Nephron (organoid): Measurements from ENCODE around the gene PROX1.

Experiments
- H3K27ac Mint-ChIP-seq, 3 experiments: 2 replicates each; pipeline ENCODE4 v1.8.0; 2020; ENCODE audit warnings: mixed read lengths in 3 of 3, mild to moderate bottlenecking in 2 of 3, moderate library complexity in 1 of 3
- H3K27me3 Mint-ChIP-seq: 2 replicates; pipeline ENCODE4 v1.8.0; 2021; ENCODE audit warnings: low read depth, mild to moderate bottlenecking, moderate library complexity, mixed read lengths
- H3K36me3 Mint-ChIP-seq: 2 replicates; pipeline ENCODE4 v1.8.0; 2020; ENCODE audit warnings: low read depth, mixed read lengths
- H3K4me1 Mint-ChIP-seq: 2 replicates; pipeline ENCODE4 v1.8.0; 2020; ENCODE audit warnings: mixed read lengths
- H3K4me3 Mint-ChIP-seq, 3 experiments: 2 replicates each; pipeline ENCODE4 v1.8.0; 2020; ENCODE audit warnings: mild to moderate bottlenecking in 3 of 3, mixed read lengths in 3 of 3, moderate library complexity in 2 of 3
- H3K9me3 Mint-ChIP-seq: 2 replicates; pipeline ENCODE4 v1.8.0; 2020; ENCODE audit warnings: mixed read lengths
- TF ChIP-seq, protein P1 (sequence below), 3 experiments: fragments of 200-600 bp; sonication (generic); IDR thresholded peaks; one replicate each; pipeline ENCODE4 v1.5.0; 2021; ENCODE audit warnings: antibody characterized with exemption in 3 of 3; ENCODE audit not compliant: unreplicated experiment in 3 of 3

PROX1 gene

DNA sequence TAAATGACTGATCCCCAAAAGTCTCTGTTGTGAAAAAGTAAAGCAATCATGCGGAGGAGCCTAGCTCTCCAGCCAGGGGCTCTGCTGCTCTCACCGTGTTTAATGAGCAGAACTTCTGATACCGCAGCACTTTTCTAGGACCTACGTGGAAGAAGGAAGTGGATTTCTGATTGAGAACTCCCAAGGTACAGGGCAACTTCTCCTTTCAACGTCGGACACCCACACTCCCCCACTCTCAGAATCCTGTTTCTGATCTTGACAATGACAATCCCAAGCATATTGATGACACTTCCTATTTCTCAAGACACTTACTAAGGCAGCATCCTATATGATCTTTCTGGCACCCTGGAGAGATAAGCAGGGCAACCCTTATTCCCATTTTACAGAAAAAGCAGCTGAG is 78.4 kb downstream of the PROX1 start:
- peaks cover 14% of the 10 kb centered on the region for H3K27me3 Mint-ChIP-seq
- peaks cover 7% of the 10 kb centered on the region for H3K9me3 Mint-ChIP-seq
- no peaks in the 10 kb centered on the region for H3K4me1 Mint-ChIP-seq
- H3K4me3 Mint-ChIP-seq = no peak overlapping the region
- no peak overlapping the region for H3K27ac Mint-ChIP-seq
- TF ChIP-seq, protein P1, sequence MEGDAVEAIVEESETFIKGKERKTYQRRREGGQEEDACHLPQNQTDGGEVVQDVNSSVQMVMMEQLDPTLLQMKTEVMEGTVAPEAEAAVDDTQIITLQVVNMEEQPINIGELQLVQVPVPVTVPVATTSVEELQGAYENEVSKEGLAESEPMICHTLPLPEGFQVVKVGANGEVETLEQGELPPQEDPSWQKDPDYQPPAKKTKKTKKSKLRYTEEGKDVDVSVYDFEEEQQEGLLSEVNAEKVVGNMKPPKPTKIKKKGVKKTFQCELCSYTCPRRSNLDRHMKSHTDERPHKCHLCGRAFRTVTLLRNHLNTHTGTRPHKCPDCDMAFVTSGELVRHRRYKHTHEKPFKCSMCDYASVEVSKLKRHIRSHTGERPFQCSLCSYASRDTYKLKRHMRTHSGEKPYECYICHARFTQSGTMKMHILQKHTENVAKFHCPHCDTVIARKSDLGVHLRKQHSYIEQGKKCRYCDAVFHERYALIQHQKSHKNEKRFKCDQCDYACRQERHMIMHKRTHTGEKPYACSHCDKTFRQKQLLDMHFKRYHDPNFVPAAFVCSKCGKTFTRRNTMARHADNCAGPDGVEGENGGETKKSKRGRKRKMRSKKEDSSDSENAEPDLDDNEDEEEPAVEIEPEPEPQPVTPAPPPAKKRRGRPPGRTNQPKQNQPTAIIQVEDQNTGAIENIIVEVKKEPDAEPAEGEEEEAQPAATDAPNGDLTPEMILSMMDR (IDR thresholded peaks at IDR 0.05; ENCODE audit: unreplicated experiment in 3 of 3) = no peak
- no peaks in the 10 kb centered on the region for H3K36me3 Mint-ChIP-seq

DNA sequence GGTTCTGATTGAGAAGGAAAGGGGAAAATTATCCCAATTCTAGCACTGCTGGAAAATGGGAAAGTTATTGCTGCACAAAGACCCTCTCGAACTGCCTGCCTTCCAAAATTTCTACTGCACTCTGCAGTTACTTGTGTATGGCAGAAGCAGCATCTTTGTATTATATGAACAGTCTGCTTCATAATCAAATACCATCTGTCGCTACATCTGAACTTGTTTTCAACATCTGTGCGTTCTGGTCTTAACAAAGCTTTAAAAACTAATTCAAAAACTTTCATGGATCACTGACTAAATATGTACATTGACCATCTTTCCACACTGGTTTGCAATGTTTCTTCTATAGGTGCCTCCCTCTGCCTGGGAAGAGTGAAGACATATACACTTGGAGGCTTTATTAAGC is 79.2 kb downstream of the PROX1 start:
- H3K27ac Mint-ChIP-seq = no peak overlapping the region
- no peaks in the 10 kb centered on the region for H3K36me3 Mint-ChIP-seq
- TF ChIP-seq, protein P1 (IDR thresholded peaks at IDR 0.05; ENCODE audit: unreplicated experiment in 3 of 3) = no peak
- H3K27me3 Mint-ChIP-seq = peaks cover 17% of the 10 kb centered on the region
- H3K4me3 Mint-ChIP-seq = no peak overlapping the region
- H3K9me3 Mint-ChIP-seq = peaks cover 2% of the 10 kb centered on the region
- no peaks in the 10 kb centered on the region for H3K4me1 Mint-ChIP-seq

DNA sequence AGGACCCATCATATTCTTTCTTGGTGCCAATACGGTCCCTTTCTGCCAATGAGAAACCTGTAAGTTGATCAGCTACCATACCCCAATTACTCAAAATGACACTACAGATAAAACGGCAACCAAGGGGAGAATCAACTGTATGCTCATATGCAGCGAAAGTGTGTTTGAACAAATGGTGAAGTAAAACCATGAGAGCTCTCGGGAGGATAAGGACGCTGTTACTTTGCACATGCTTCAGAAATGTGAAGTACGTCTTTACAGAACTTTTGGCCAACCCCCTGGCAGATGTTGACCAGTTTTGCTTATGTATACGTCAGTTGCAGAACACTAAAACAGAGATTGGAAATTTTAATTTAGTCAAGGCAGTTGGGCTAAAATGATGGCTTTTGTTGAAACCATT is 79.6 kb downstream of the PROX1 start:
- Mint-ChIP-seq H3K9me3 (no peaks in the 10 kb centered on the region), H3K27ac (no peak overlapping the region), H3K27me3 (peaks cover 21% of the 10 kb centered on the region), H3K36me3 (no peaks in the 10 kb centered on the region), H3K4me1 (peaks cover 2% of the 10 kb centered on the region), H3K4me3 (no peak overlapping the region)
- TF ChIP-seq, protein P1 (IDR thresholded peaks at IDR 0.05; ENCODE audit: unreplicated experiment in 3 of 3) = no peak

DNA sequence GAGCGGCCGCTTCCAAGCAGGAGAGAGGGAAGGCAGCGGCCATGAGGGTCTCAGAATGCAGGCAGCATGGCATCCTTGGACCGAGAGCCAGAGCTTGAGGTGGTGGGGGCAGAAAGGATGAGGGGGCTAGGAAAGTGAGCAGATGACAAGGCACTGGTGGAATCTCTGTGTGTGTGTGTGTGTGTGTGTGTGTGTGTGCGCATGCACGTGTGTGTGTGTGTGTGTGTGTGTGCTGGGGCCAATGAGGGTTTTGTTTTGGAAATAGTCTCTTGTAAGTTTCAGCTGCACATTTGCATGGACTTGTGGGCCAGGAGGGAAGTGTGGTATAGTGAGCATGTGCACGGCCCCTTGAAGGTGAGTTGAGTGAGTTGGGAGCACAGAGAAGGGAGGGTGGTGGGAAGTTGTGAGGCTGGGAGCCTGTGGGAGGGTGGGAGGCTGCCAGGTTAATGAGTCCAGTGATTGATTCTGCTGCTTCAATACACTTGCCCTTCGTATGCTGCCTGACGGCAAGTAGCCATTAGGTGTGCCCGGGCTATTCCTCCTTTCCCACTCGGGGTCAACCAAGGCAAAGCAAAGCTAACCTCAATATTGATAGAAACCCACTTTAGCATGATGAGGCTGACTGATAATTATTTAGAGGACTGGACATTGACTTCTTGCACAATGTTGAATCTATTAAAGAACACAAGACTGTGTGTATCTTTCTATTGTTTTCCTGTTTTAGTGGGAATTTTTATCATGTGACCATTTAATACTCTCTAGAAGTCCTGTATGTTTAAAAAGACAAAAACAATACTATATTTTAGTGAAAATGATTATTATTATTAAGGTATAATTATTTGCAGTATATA is 80.3 kb downstream of the PROX1 start:
- no peak overlapping the region for H3K4me3 Mint-ChIP-seq
- no peaks in the 10 kb centered on the region for H3K9me3 Mint-ChIP-seq
- TF ChIP-seq, protein P1 (IDR thresholded peaks at IDR 0.05; ENCODE audit: unreplicated experiment in 3 of 3) = no peak
- no peaks in the 10 kb centered on the region for H3K36me3 Mint-ChIP-seq
- peaks cover 6% of the 10 kb centered on the region for H3K4me1 Mint-ChIP-seq
- no peak overlapping the region for H3K27ac Mint-ChIP-seq
- peaks cover 26% of the 10 kb centered on the region for H3K27me3 Mint-ChIP-seq

DNA sequence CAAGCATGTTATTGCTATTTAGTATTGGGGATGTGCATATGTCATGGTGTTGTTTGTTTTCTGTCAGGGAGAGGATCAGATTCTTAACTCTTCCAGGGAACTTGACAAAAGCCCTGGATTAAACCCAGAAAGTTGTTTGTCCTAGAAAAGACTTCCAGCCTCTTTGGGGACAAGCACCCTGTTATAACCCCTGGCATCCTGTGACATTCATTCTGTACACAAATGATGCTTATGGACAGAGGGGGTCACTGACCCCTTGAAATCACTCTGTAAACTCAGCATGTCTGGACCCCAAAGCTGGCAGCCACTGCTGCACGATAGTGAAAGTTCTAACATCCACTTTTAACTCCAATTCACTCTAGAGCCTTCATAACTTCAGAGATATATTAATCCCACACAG is 81.2 kb downstream of the PROX1 start:
- TF ChIP-seq, protein P1 (IDR thresholded peaks at IDR 0.05; ENCODE audit: unreplicated experiment in 3 of 3) = no peak
- Mint-ChIP-seq H3K4me3 (no peak overlapping the region), H3K4me1 (peaks cover 6% of the 10 kb centered on the region), H3K9me3 (no peaks in the 10 kb centered on the region), H3K27me3 (peaks cover 26% of the 10 kb centered on the region), H3K36me3 (no peaks in the 10 kb centered on the region), H3K27ac (no peak overlapping the region)

DNA sequence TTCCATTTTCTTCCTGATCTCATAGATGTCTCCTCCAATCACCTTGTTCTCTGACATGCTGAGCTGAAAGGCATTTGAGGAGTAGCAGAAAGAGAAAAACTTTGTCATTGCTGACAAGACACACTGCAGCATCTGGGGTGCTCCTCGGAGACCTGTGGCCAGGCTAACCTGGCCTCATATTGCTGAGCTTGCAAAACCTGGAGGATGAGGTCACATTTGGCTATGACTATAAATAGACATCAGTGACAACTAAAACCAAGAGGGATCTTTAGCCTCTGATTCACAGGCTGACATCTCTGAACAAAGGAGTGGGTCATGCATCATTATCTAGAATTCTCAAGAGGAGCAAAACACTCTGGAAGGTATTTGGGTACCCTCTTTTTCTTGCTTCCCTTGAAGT is 83.7 kb downstream of the PROX1 start:
- Mint-ChIP-seq H3K9me3 (no peaks in the 10 kb centered on the region), H3K4me3 (no peak overlapping the region), H3K27ac (no peak overlapping the region), H3K27me3 (peaks cover 27% of the 10 kb centered on the region), H3K4me1 (peaks cover 27% of the 10 kb centered on the region), H3K36me3 (no peaks in the 10 kb centered on the region)
- TF ChIP-seq, protein P1 (IDR thresholded peaks at IDR 0.05; ENCODE audit: unreplicated experiment in 3 of 3) = no peak
